H1 (cell line): ENCODE results near the gene EPHA2. TPM values are rescaled to one million over a fixed set of nuclear protein-coding genes. Genes with fewer than 3 reads are reported as not detected.

Source experiments
- CTCF ChIA-PET: fragments of 300-600 bp; sonication (Branson Sonifier 250); formaldehyde crosslinking; loops from one replicate; lab custom pipeline; 2021; ENCODE audit not compliant: partially characterized antibody; lab: Charles Lee
- POLR2A ChIA-PET: fragments of 300-600 bp; sonication (Branson Sonifier 250); formaldehyde crosslinking; loops from one replicate; lab custom pipeline; 2021; ENCODE audit warnings: inconsistent platforms; ENCODE audit not compliant: partially characterized antibody; lab: Charles Lee
- DNase-seq, 2 experiments: peaks; one replicate each; pipeline versions ENCODE4 v3.0.0 to v3.0.0-alpha.2; 2010 to 2022; ENCODE audit warnings: low spot score in 2 of 2, low read depth in 1 of 2, mixed read lengths in 1 of 2
- FAIRE-seq: peaks from 2 replicates; lab custom pipeline; 2011; peaks lifted over from hg19 to GRCh38; lab: Jason Lieb, UNC
- H2AFZ ChIP-seq: 2 replicates; pipeline ENCODE4 v1.8.1; 2012; ENCODE audit warnings: low read length, inconsistent platforms
- H2AK5ac ChIP-seq: 2 replicates; pipeline ENCODE4 v1.6.1; 2013; ENCODE audit warnings: low read depth, low read length
- H2BK120ac ChIP-seq: replicated peaks from 2 replicates; pipeline ENCODE3; 2013; ENCODE audit warnings: low read depth, low read length, inconsistent platforms
- H2BK12ac ChIP-seq: 2 replicates; pipeline ENCODE4 v1.6.1; 2013; ENCODE audit warnings: low read depth, low read length
- H2BK15ac ChIP-seq: 2 replicates; pipeline ENCODE4 v1.6.1; 2013; ENCODE audit warnings: low read length
- H2BK20ac ChIP-seq: 2 replicates; pipeline ENCODE4 v1.6.1; 2013; ENCODE audit warnings: low read length
- H2BK5ac ChIP-seq: 2 replicates; pipeline ENCODE4 v1.6.1; 2013; ENCODE audit warnings: low read depth, low read length
- H3K14ac ChIP-seq: 2 replicates; pipeline ENCODE4 v1.6.1; 2013; ENCODE audit warnings: inconsistent platforms; ENCODE audit not compliant: insufficient read length
- H3K18ac ChIP-seq: 2 replicates; pipeline ENCODE4 v1.6.1; 2013; ENCODE audit warnings: low read length; ENCODE audit errors: extremely low read depth
- H3K23ac ChIP-seq: 2 replicates; pipeline ENCODE4 v1.6.1; 2013; ENCODE audit warnings: inconsistent platforms; ENCODE audit not compliant: insufficient read length
- H3K23me2 ChIP-seq: 2 replicates; pipeline ENCODE4 v1.6.1; 2013; ENCODE audit warnings: low read depth, low read length
- H3K27ac ChIP-seq: 2 replicates; pipeline ENCODE4 v1.6.1; 2011; ENCODE audit warnings: low read depth, low read length, inconsistent platforms
- H3K27me3 ChIP-seq, 4 experiments: replicated peaks in 1 of 4; 1 replicate in 1 of 4; 2 replicates in 3 of 4; pipeline versions ENCODE4 v1.6.1 to v1.8.1; 2011 to 2013; ENCODE audit warnings: low read length in 3 of 4, mild to moderate bottlenecking in 3 of 4, inconsistent platforms in 2 of 4, mixed read lengths in 2 of 4, moderate library complexity in 1 of 4; ENCODE audit not compliant: control insufficient read depth in 3 of 4, insufficient read depth in 3 of 4; ENCODE audit errors: extremely low read depth in 1 of 4
- H3K36me3 ChIP-seq, 4 experiments: 2 replicates each; pipeline versions ENCODE4 v1.6.1 to v1.8.1; 2011 to 2013; ENCODE audit warnings: mild to moderate bottlenecking in 4 of 4, low read length in 3 of 4, moderate library complexity in 2 of 4, control low read depth in 1 of 4, inconsistent platforms in 1 of 4; ENCODE audit not compliant: insufficient read depth in 4 of 4, control insufficient read depth in 2 of 4
- H3K4ac ChIP-seq: replicated peaks from 2 replicates; pipeline ENCODE3; 2013; ENCODE audit warnings: low read length, low read depth, mixed read lengths, inconsistent platforms; ENCODE audit not compliant: insufficient read length
- H3K4me1 ChIP-seq, 4 experiments: replicated peaks in 1 of 4; 1 replicate in 1 of 4; 2 replicates in 3 of 4; pipeline versions ENCODE4 v1.6.1 to v1.8.1; 2011 to 2013; ENCODE audit warnings: low read length in 3 of 4, inconsistent platforms in 2 of 4, mixed read lengths in 1 of 4; ENCODE audit not compliant: insufficient read depth in 4 of 4, control insufficient read depth in 3 of 4
- H3K4me2 ChIP-seq, 2 experiments: 2 replicates each; pipeline versions ENCODE4 v1.6.1 to v1.8.1; 2011 to 2013; ENCODE audit warnings: low read depth in 2 of 2, low read length in 2 of 2, control low read depth in 1 of 2, inconsistent platforms in 1 of 2, mild to moderate bottlenecking in 1 of 2; ENCODE audit not compliant: insufficient read depth in 1 of 2
- H3K4me3 ChIP-seq, 4 experiments: fragments of 200-600, 300-600 bp in 1 of 4; sonication (generic), shearing (Covaris generic), sonication (Bioruptor Twin) in 1 of 4; 2 replicates each; pipeline versions ENCODE4 v1.5.1 to v1.8.1; 2011 to 2016; ENCODE audit warnings: low read length in 4 of 4, low read depth in 3 of 4, control low read depth in 2 of 4, inconsistent platforms in 2 of 4, mild to moderate bottlenecking in 2 of 4, mixed read lengths in 1 of 4, moderate library complexity in 1 of 4; ENCODE audit not compliant: insufficient read depth in 2 of 4; ENCODE audit errors: extremely low read depth in 1 of 4
- H3K56ac ChIP-seq: replicated peaks from 2 replicates; pipeline ENCODE3; 2013; ENCODE audit warnings: low read depth, mild to moderate bottlenecking, mixed read lengths, low read length, inconsistent platforms; ENCODE audit not compliant: insufficient read length
- H3K79me1 ChIP-seq: 2 replicates; pipeline ENCODE4 v1.6.1; 2013; ENCODE audit warnings: low read depth, low read length, control low read depth
- H3K79me2 ChIP-seq, 2 experiments: 2 replicates each; pipeline versions ENCODE4 v1.6.1 to v1.8.1; 2012 to 2013; ENCODE audit warnings: low read length in 2 of 2, mild to moderate bottlenecking in 2 of 2, inconsistent platforms in 1 of 2; ENCODE audit not compliant: insufficient read depth in 2 of 2, control insufficient read depth in 1 of 2
- H3K9ac ChIP-seq, 4 experiments: replicated peaks in 1 of 4; 1 replicate in 1 of 4; 2 replicates in 3 of 4; pipeline versions ENCODE4 v1.6.1 to v1.8.1; 2011 to 2013; ENCODE audit warnings: low read depth in 3 of 4, low read length in 3 of 4, control low read depth in 2 of 4, mild to moderate bottlenecking in 2 of 4, moderate library complexity in 2 of 4, inconsistent platforms in 1 of 4; ENCODE audit errors: extremely low read depth in 1 of 4
- H3K9me3 ChIP-seq, 2 experiments: 2 replicates each; pipeline versions ENCODE4 v1.6.1 to v1.8.1; 2012 to 2013; ENCODE audit warnings: mild to moderate bottlenecking in 2 of 2, moderate library complexity in 2 of 2, control low read depth in 1 of 2, inconsistent platforms in 1 of 2, low read depth in 1 of 2, low read length in 1 of 2, mixed read lengths in 1 of 2; ENCODE audit not compliant: insufficient read depth in 2 of 2
- H4K20me1 ChIP-seq, 2 experiments: replicated peaks in 1 of 2; 2 replicates each; pipeline versions ENCODE3 to v1.8.1; 2011 to 2013; ENCODE audit warnings: inconsistent platforms in 2 of 2, low read length in 2 of 2, mild to moderate bottlenecking in 1 of 2; ENCODE audit not compliant: insufficient read depth in 2 of 2, control insufficient read depth in 1 of 2
- H4K5ac ChIP-seq: 2 replicates; pipeline ENCODE4 v1.6.1; 2013; ENCODE audit warnings: low read length, low read depth, mixed read lengths, inconsistent platforms; ENCODE audit not compliant: insufficient read length
- H4K8ac ChIP-seq: 2 replicates; pipeline ENCODE4 v1.8.0; 2013; ENCODE audit warnings: mild to moderate bottlenecking, moderate library complexity, low read length, inconsistent platforms; ENCODE audit not compliant: insufficient read depth; ENCODE audit errors: extremely low read depth
- H4K91ac ChIP-seq: replicated peaks from 2 replicates; pipeline ENCODE3; 2013; ENCODE audit warnings: low read length, mixed read lengths, inconsistent platforms; ENCODE audit not compliant: insufficient read length
- CREB1 ChIP-seq: IDR thresholded peaks from 2 replicates; pipeline ENCODE4 v1.6.1; 2012; ENCODE audit warnings: inconsistent platforms
- E2F6 ChIP-seq: IDR thresholded peaks from 2 replicates; pipeline ENCODE4 v1.6.1; 2012; ENCODE audit warnings: inconsistent platforms
- EGR1 ChIP-seq: IDR thresholded peaks from 2 replicates; pipeline ENCODE4 v1.6.1; 2011; ENCODE audit warnings: low read depth, low read length, borderline replicate concordance
- POU5F1 ChIP-seq: IDR thresholded peaks from 2 replicates; pipeline ENCODE4 v1.6.1; 2011; ENCODE audit warnings: low read depth, mild to moderate bottlenecking, low read length, moderate library complexity
- RBBP5 ChIP-seq: IDR thresholded peaks from 2 replicates; pipeline ENCODE4 v1.7.1; 2012; ENCODE audit warnings: low read depth, mild to moderate bottlenecking, inconsistent platforms, low read length, moderate library complexity, borderline replicate concordance
- TAF7 ChIP-seq: optimal IDR thresholded peaks from 2 replicates; pipeline ENCODE3; 2011; ENCODE audit warnings: low read depth, mild to moderate bottlenecking, inconsistent platforms, low read length, moderate library complexity, borderline replicate concordance
- TBP ChIP-seq: IDR thresholded peaks from 2 replicates; pipeline ENCODE4 v1.6.1; 2011; ENCODE audit warnings: low read depth, low read length, improper control_type of control experiment
- WGBS, 2 experiments: shearing (Covaris generic) in 1 of 2; methylation state at CpG; one replicate each; pipeline versions ENCODE4 v1.1.6 to v1.1.7; 2013 to 2015; ENCODE audit warnings: low lambda C conversion rate in 2 of 2, mixed read lengths in 2 of 2, inconsistent platforms in 1 of 2, low coverage in 1 of 2, missing lambda C conversion rate in 1 of 2; ENCODE audit not compliant: insufficient replicate concordance in 2 of 2, insufficient coverage in 1 of 2, insufficient read length in 1 of 2; ENCODE audit errors: extremely low coverage in 1 of 2, missing lambda C conversion rate in 1 of 2; 5-methylcytosine and 5-hydroxymethylcytosine counted together
- polyA plus RNA-seq, 7 experiments: library from polyadenylated mRNA; depleted of rRNA in 3 of 7; stranded (reverse) in 5 of 7; unstranded in 2 of 7; fragments of >200 nt in 5 of 7; fragments of 200-250 nt in 2 of 7; gene quantifications; 1 replicate in 5 of 7; 2 replicates in 1 of 7; 4 replicates in 1 of 7; pipeline versions ENCODE4 v1.2.1 to v1.2.3, GENCODE V29; 2011 to 2013; ENCODE audit warnings: missing spikeins in 2 of 7, mixed read lengths in 2 of 7
- total RNA-seq: library from RNA; stranded (reverse); fragmentation: NEBNext Ultra II Directional; extraction: Animal tissue kit (Norgen Biotek cat#: 25700); gene quantifications from 2 replicates; pipeline ENCODE4 v1.2.1, GENCODE V29; 2021

Gene EPHA2
- total and polyA plus RNA-seq, 2 of the 8 experiments (the other 6 are each of a cell fraction or from before 2014, with no cell fraction given): 26.8 to 33.6 TPM

GRCh38 chr1:16125088-16125470 is 30.8 kb downstream of the EPHA2 start:
- no peak overlapping the region for H3K27ac ChIP-seq
- H3K36me3 ChIP-seq: peaks cover 10 to 49% (median 31%) of the 10 kb centered on the region in 4 experiments; a peak in 7 of 8 replicates
- peaks cover 3 to 16% of the 10 kb centered on the region in 2 experiments for H4K20me1 ChIP-seq
- FAIRE-seq (no peak), DNase-seq (no peak)
- no peak overlapping the region for H3K9ac ChIP-seq
- H3K9me3 ChIP-seq: no peaks in the 10 kb centered on the region
- no peak overlapping the region for H2BK12ac ChIP-seq
- H2BK5ac ChIP-seq: no peak overlapping the region
- no peak overlapping the region for H2BK20ac ChIP-seq
- no peak overlapping the region for H3K56ac ChIP-seq
- 100% methylated on average over 7 of the region's 11 CpGs; no CpG with 5 or more reads in 1 of the 2 experiments for WGBS, 2 experiments
- no peaks in the 10 kb centered on the region; the same call in none of the 2 replicates for H3K79me1 ChIP-seq
- no peak overlapping the region for H2AK5ac ChIP-seq
- H4K5ac ChIP-seq: no peak overlapping the region
- no peak overlapping the region for H2AFZ ChIP-seq
- no peak overlapping the region for H3K4me3 ChIP-seq
- no peaks in the 10 kb centered on the region for H3K79me2 ChIP-seq
- H2BK15ac ChIP-seq: no peak overlapping the region
- H3K4ac ChIP-seq: no peak overlapping the region
- H3K18ac ChIP-seq: no peak overlapping the region
- CTCF ChIA-PET: interaction anchor here (31.3 kb wide), 1 partner anchor 46 kb away, joined by 522 read pairs; the partner anchor contains the start of gene FAM131C
- H3K14ac ChIP-seq: no peak overlapping the region
- POLR2A ChIA-PET: interaction anchor here (1.8 to 2.9 kb wide), 2 partner anchors 9 to 21 kb away, joined by 5 to 10 read pairs; no protein-coding TSS in a partner anchor
- no peak overlapping the region for H3K23ac ChIP-seq
- no peak overlapping the region for H3K4me2 ChIP-seq
- no peaks in the 10 kb centered on the region for H3K23me2 ChIP-seq
- H3K4me1 ChIP-seq: peaks cover 0 to 15% (median 6%) of the 10 kb centered on the region in 4 experiments; a peak in 5 of 7 replicates
- no peak overlapping the region for H4K91ac ChIP-seq
- H4K8ac ChIP-seq: no peak overlapping the region
- H2BK120ac ChIP-seq: no peak overlapping the region
- no peaks in the 10 kb centered on the region for H3K27me3 ChIP-seq
- TF ChIP-seq TAF7 (no peak), POU5F1 (no peak), CREB1 (no peak), EGR1 (no peak), RBBP5 (no peak), E2F6 (no peak), TBP (no peak)
